ENCODE data around the gene MTCL1. TPM values are rescaled to one million over a fixed set of nuclear protein-coding genes. Genes with fewer than 3 reads are reported as not detected.

MTCL1 gene
- total RNA-seq, 1 donor from 2014 or later = 10.0 TPM

DNA sequence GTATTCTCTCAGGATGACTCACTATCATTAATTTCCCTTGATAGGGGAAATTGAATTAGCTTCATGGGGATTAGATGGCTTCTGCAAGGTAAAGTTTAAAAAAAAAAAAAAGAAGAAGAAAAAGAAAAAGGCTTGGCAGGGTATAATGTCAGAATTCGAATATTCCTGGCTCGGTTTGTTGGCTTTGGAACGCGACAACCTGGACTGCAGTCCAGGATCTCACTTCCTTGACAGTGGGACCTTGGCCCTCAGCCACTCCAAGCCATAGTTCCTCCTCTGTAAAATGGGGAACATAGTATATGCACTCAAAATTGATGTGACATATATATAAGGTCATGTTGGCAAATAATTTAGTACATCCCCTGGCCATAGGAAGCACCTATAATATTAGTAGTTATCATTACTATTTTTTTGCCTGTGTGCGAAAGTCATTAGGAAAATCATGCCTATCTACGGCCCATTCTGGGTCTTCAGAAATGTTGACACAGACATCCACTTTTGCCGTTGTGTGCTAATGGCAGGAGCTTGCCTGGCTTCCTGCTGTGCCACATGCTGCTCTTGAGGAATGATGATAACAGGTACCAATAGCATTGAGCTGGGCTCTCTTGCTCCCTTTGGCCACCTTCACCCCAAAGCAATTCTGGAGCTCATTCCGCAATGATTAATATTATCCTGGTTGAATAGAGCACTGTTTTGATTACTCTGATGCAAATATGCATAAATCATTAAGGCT is 97.9 kb downstream of the MTCL1 start:
- TF ChIP-seq, protein P1, sequence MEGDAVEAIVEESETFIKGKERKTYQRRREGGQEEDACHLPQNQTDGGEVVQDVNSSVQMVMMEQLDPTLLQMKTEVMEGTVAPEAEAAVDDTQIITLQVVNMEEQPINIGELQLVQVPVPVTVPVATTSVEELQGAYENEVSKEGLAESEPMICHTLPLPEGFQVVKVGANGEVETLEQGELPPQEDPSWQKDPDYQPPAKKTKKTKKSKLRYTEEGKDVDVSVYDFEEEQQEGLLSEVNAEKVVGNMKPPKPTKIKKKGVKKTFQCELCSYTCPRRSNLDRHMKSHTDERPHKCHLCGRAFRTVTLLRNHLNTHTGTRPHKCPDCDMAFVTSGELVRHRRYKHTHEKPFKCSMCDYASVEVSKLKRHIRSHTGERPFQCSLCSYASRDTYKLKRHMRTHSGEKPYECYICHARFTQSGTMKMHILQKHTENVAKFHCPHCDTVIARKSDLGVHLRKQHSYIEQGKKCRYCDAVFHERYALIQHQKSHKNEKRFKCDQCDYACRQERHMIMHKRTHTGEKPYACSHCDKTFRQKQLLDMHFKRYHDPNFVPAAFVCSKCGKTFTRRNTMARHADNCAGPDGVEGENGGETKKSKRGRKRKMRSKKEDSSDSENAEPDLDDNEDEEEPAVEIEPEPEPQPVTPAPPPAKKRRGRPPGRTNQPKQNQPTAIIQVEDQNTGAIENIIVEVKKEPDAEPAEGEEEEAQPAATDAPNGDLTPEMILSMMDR (IDR thresholded peaks at IDR 0.05; ENCODE audit: insufficient read depth, low read length, severe bottlenecking) = no peak
- DNase-seq (ENCODE audit: low read depth) (no peak), FAIRE-seq (no peak)
- Histone ChIP-seq H3K36me3 (ENCODE audit: control insufficient read depth, insufficient read depth, low read length) (peaks cover 6% of the 10 kb centered on the region), H3K27me3 (ENCODE audit: control insufficient read depth, insufficient read depth, low read length) (no peaks in the 10 kb centered on the region), H3K4me3 (ENCODE audit: low read depth, low read length) (no peak overlapping the region)

DNA sequence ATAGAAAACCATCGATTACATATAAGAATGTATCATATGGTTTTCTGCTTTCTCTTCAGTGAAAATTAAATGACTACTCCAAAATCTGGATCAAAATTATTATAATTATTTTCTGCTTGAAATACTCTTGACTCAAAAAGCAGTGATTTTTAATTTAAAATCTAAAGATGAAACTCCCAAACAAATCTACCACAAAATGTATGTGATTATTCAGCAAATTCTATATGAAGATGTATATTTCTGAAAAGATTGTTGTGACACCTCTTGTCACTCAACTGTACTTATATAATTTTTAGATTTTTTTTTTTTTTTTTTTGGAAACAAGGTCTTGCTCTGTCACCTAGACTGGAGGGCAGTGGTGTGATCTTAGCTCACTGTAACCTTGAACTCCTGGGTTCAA is 98.6 kb downstream of the MTCL1 start:
- Histone ChIP-seq H3K4me3 (ENCODE audit: low read depth, low read length) (no peak overlapping the region), H3K36me3 (ENCODE audit: control insufficient read depth, insufficient read depth, low read length) (peaks cover 6% of the 10 kb centered on the region), H3K27me3 (ENCODE audit: control insufficient read depth, insufficient read depth, low read length) (no peaks in the 10 kb centered on the region)
- no peak for DNase-seq (ENCODE audit: low read depth)
- TF ChIP-seq, protein P1 (IDR thresholded peaks at IDR 0.05; ENCODE audit: insufficient read depth, low read length, severe bottlenecking) = no peak
- FAIRE-seq = no peak

DNA sequence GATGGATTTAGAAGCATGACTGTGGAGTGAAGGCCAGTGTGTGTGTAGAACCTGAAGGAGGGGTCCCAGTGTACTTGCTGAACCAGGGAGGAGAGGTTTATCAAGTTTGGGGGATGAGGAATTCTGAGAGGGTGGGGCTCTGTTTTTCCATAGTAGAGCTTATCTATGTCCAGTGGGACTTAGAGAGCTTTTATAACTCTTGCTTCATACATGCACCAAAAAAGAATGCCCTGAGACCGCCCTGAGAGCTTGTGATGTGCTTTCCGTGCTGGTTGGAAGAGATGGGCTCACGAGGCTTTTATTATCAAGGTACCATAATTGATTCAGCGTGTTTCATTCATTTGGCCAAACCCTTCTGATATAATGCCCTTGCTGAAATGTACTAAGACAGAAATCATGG is 100.2 kb downstream of the MTCL1 start:
- TF ChIP-seq, protein P1 (IDR thresholded peaks at IDR 0.05; ENCODE audit: insufficient read depth, low read length, severe bottlenecking) = no peak
- Histone ChIP-seq H3K36me3 (ENCODE audit: control insufficient read depth, insufficient read depth, low read length) (peaks cover 7% of the 10 kb centered on the region), H3K27me3 (ENCODE audit: control insufficient read depth, insufficient read depth, low read length) (no peaks in the 10 kb centered on the region), H3K4me3 (ENCODE audit: low read depth, low read length) (no peak overlapping the region)
- DNase-seq (ENCODE audit: low read depth) (no peak), FAIRE-seq (no peak)

DNA sequence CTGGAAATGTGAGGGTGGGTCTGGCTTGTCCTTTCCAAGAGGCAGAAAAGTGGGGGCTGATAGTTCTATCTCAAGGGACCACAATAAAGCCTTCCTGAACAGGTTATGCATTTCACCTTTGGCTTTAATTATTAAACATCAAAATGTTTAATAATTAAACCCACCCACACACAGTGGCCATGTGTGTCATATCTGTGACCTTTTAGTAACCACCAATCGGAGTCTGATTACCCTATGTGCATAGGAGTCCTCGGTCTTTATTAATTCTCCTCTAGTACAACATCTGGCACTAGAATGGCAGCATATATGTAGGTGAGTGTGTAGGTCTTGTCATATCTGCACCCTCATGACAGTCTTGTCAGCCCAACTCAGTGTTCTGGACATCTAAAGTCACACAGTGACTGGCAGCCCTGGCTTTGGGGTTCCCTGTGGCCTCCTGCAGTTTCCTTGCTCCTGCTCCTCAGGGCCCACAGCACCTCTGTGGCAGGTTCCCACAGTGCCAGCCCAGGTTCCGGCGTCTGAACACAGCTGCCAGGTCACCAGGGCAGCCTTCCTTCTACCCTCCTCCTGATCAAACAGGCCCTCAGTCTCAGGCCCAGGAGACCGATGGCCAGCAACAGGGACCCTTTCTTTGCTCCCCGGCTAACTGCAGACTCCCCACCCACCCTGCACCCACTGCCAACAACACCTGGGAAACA is 100.9 kb downstream of the MTCL1 start:
- FAIRE-seq (no peak), DNase-seq (ENCODE audit: low read depth) (no peak)
- Histone ChIP-seq H3K27me3 (ENCODE audit: control insufficient read depth, insufficient read depth, low read length) (no peaks in the 10 kb centered on the region), H3K36me3 (ENCODE audit: control insufficient read depth, insufficient read depth, low read length) (peaks cover 7% of the 10 kb centered on the region), H3K4me3 (ENCODE audit: low read depth, low read length) (no peak overlapping the region)
- TF ChIP-seq, protein P1 (IDR thresholded peaks at IDR 0.05; ENCODE audit: insufficient read depth, low read length, severe bottlenecking) = no peak

DNA sequence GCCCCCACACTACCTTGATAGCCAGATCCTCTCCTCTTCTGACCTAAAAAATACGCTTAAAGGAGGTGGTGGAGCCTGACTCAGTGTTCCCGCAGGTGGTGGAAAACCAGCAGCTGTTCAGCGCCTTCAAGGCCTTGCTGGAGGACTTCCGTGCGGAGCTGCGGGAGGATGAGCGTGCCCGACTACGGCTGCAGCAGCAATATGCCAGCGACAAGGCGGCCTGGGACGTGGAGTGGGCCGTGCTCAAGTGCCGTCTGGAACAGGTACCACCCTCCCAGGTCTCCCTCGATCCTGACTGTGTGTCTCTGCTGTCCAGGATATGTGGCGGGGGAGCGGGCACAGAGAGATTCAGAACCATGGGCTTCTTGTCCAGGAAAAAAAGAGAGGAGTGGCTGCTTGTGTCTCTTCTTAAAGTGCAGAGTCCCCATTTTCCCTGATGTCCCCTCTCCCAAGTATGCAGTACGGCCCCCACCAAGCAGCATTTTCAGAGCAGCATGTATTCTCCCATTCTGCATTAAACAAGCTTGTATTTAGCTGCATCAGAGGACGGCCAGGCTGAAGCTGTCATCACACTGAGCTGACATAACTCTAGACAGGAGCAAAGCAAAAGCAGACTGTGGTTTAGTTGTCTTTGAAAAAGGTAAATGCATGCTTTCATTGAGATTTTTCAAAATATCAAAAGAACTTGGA is 101.6 kb downstream of the MTCL1 start:
- DNase-seq (ENCODE audit: low read depth) (no peak), FAIRE-seq (no peak)
- Histone ChIP-seq H3K27me3 (ENCODE audit: control insufficient read depth, insufficient read depth, low read length) (no peaks in the 10 kb centered on the region), H3K36me3 (ENCODE audit: control insufficient read depth, insufficient read depth, low read length) (peaks cover 7% of the 10 kb centered on the region), H3K4me3 (ENCODE audit: low read depth, low read length) (no peak overlapping the region)
- TF ChIP-seq, protein P1 (IDR thresholded peaks at IDR 0.05; ENCODE audit: insufficient read depth, low read length, severe bottlenecking) = no peak

Data from bronchial epithelial cell (primary cell).